Aorta (tissue), 5 donors: Measurements from ENCODE around the gene POLE. TPM values are rescaled to one million over a fixed set of nuclear protein-coding genes. Genes with fewer than 3 reads are reported as not detected.

Experiments used
- ATAC-seq: fragments of 200-7000 bp; cut with Tn5 transposase; one replicate; pipeline ENCODE4 v1.9.1; 2022; ENCODE audit warnings: moderate library complexity; ENCODE audit not compliant: low FRiP score
- DNase-seq, 2 donors: peaks; one replicate each; pipeline ENCODE4 v3.0.0-alpha.2; 2020
- H3K27ac ChIP-seq, 2 donors: one replicate each; pipeline ENCODE4 v1.5.1; 2013; ENCODE audit warnings: low read length in 2 of 2, mild to moderate bottlenecking in 2 of 2, moderate library complexity in 2 of 2, control low read depth in 1 of 2, inconsistent platforms in 1 of 2, low read depth in 1 of 2
- H3K27me3 ChIP-seq, 2 donors: one replicate each; pipeline ENCODE4 v1.6.1; 2013; ENCODE audit warnings: control low read depth in 1 of 2, low read length in 1 of 2, mild to moderate bottlenecking in 1 of 2, moderate library complexity in 1 of 2; ENCODE audit not compliant: insufficient read depth in 2 of 2, control insufficient read depth in 1 of 2
- H3K36me3 ChIP-seq, 2 donors: one replicate each; pipeline ENCODE4 v1.6.1; 2013; ENCODE audit warnings: control low read depth in 1 of 2, low read length in 1 of 2, mild to moderate bottlenecking in 1 of 2; ENCODE audit not compliant: insufficient read depth in 2 of 2, control insufficient read depth in 1 of 2
- H3K4me1 ChIP-seq, 2 donors: one replicate each; pipeline ENCODE4 v1.6.1; 2013; ENCODE audit warnings: low read length in 2 of 2, control low read depth in 1 of 2, mild to moderate bottlenecking in 1 of 2, moderate library complexity in 1 of 2; ENCODE audit not compliant: insufficient read depth in 2 of 2, control insufficient read depth in 1 of 2
- H3K4me3 ChIP-seq, 2 donors: one replicate each; pipeline ENCODE4 v1.5.1; 2013; ENCODE audit warnings: low read length in 2 of 2, control low read depth in 1 of 2, mild to moderate bottlenecking in 1 of 2
- H3K9me3 ChIP-seq: one replicate; pipeline ENCODE4 v1.6.1; 2013; ENCODE audit warnings: mild to moderate bottlenecking, low read length; ENCODE audit not compliant: control insufficient read depth
- WGBS, 2 donors: extraction: QIAGEN DNeasy Blood & Tissue Kit; methylation state at CpG; one replicate each; pipeline ENCODE4 v1.1.7; 2013; 5-methylcytosine and 5-hydroxymethylcytosine counted together
- intact Hi-C, 2 donors: fragments of 100-400 bp; cut with DNase I; formaldehyde crosslinking; loops; one replicate each; pipeline versions ENCODE4 v1.14.2 to v1.15.0; 2022
- polyA plus RNA-seq, 2 donors: library from polyadenylated mRNA; stranded (reverse); fragments of 200-250 nt; gene quantifications; one replicate each; pipeline ENCODE4 v1.2.3, GENCODE V29; 2013
- total RNA-seq, 2 donors: library from RNA; stranded (reverse); fragmentation: NEBNext Ultra II Directional; extraction: Animal tissue kit (Norgen Biotek cat#: 25700); gene quantifications; one replicate each; pipeline ENCODE4 v1.2.1, GENCODE V29; 2021
- donor health status: healthy with polysubstance abuse.
- donor health status: Bipolar disorder and iron deficiency.
- donor health status: DM: no; HTN: no; CAD: no.
- donor health status: DM: no; HTN: no; CAD: no.
- donor health status: DM: yes; HTN: yes; CAD: no.

POLE gene
- total and polyA plus RNA-seq, 4 donors = 7.5 to 46.8 (median 37.2) TPM

- Histone ChIP-seq H3K36me3 (no peaks in the 10 kb centered on the region), H3K4me1 (no peaks in the 10 kb centered on the region), H3K4me3 (peak overlapping the region in 1 of 2 donors; percentile 29), H3K27me3 (no peaks in the 10 kb centered on the region), H3K9me3 (no peaks in the 10 kb centered on the region), H3K27ac (no peak overlapping the region)
- DNase-seq (no peak), ATAC-seq (no peak)
- WGBS, 2 donors = 4 to 10% methylated on average over 12 to 58 of the region's 58 CpGs
- intact Hi-C loops = loop anchor here in 1 of 2 donors (10.0 kb wide), 1 partner anchor 103 kb away; the partner anchor contains the start of gene FBRSL1
Measured at GRCh38 chr12:132597333-132598316, 89.5 kb downstream of the POLE start.

GRCh38 chr12:132596016-132596415, 91.1 kb downstream of the POLE start:
- no peak overlapping the region for H3K27ac ChIP-seq
- DNase-seq (no peak), ATAC-seq (no peak)
- no peaks in the 10 kb centered on the region for H3K27me3 ChIP-seq
- WGBS, 2 donors = 60 to 77% methylated on average over 18 of the region's 18 CpGs
- no peak overlapping the region for H3K4me3 ChIP-seq
- no peaks in the 10 kb centered on the region for H3K9me3 ChIP-seq
- intact Hi-C loops = loop anchor here in 1 of 2 donors (10.0 kb wide), 1 partner anchor 101 kb away; the partner anchor contains the start of gene FBRSL1
- no peaks in the 10 kb centered on the region for H3K4me1 ChIP-seq
- H3K36me3 ChIP-seq = no peaks in the 10 kb centered on the region

GRCh38 chr12:132595183-132595582, 92.0 kb downstream of the POLE start:
- intact Hi-C loops = loop anchor here in 1 of 2 donors (10.0 kb wide), 1 partner anchor 100 kb away; the partner anchor contains the start of gene FBRSL1
- no peak overlapping the region for H3K4me3 ChIP-seq
- H3K36me3 ChIP-seq = no peaks in the 10 kb centered on the region
- H3K9me3 ChIP-seq = no peaks in the 10 kb centered on the region
- no peak overlapping the region for H3K27ac ChIP-seq
- no peak for ATAC-seq
- WGBS, 2 donors = 84 to 86% methylated on average over 11 of the region's 11 CpGs
- H3K27me3 ChIP-seq = no peaks in the 10 kb centered on the region
- no peak for DNase-seq
- H3K4me1 ChIP-seq = no peaks in the 10 kb centered on the region

GRCh38 chr12:132593938-132594358, 93.2 kb downstream of the POLE start:
- peak; percentile 92 for DNase-seq
- no peak overlapping the region for H3K4me3 ChIP-seq
- no peak overlapping the region for H3K27ac ChIP-seq
- no peaks in the 10 kb centered on the region for H3K9me3 ChIP-seq
- no peaks in the 10 kb centered on the region for H3K27me3 ChIP-seq
- intact Hi-C loops = loop anchor here in 1 of 2 donors (10.0 kb wide), 1 partner anchor 99 kb away; the partner anchor contains the start of gene FBRSL1
- 22 to 43% methylated on average over 11 of the region's 11 CpGs for WGBS, 2 donors
- peak; percentile 92 for ATAC-seq
- H3K36me3 ChIP-seq = no peaks in the 10 kb centered on the region
- H3K4me1 ChIP-seq = no peaks in the 10 kb centered on the region

GRCh38 chr12:132593521-132593920, 93.6 kb downstream of the POLE start:
- no peaks in the 10 kb centered on the region for H3K27me3 ChIP-seq
- intact Hi-C loops = loop anchor here in 1 of 2 donors (10.0 kb wide), 1 partner anchor 99 kb away; the partner anchor contains the start of gene FBRSL1
- no peak overlapping the region for H3K27ac ChIP-seq
- H3K4me1 ChIP-seq = no peaks in the 10 kb centered on the region
- H3K9me3 ChIP-seq = no peaks in the 10 kb centered on the region
- no peaks in the 10 kb centered on the region for H3K36me3 ChIP-seq
- no peak overlapping the region for H3K4me3 ChIP-seq
- ATAC-seq (no peak), DNase-seq (peak in 1 of 2 donors; percentile 32)
- 84 to 86% methylated on average over 18 of the region's 18 CpGs for WGBS, 2 donors

GRCh38 chr12:132593071-132593470, 94.1 kb downstream of the POLE start:
- Histone ChIP-seq H3K36me3 (no peaks in the 10 kb centered on the region), H3K4me1 (no peaks in the 10 kb centered on the region), H3K9me3 (no peaks in the 10 kb centered on the region), H3K27ac (no peak overlapping the region), H3K4me3 (no peak overlapping the region), H3K27me3 (no peaks in the 10 kb centered on the region)
- intact Hi-C loops = loop anchor here in 1 of 2 donors (10.0 kb wide), 1 partner anchor 98 kb away; the partner anchor contains the start of gene FBRSL1
- DNase-seq (no peak), ATAC-seq (no peak)
- 86 to 92% methylated on average over 21 of the region's 21 CpGs for WGBS, 2 donors

- ATAC-seq (no peak), DNase-seq (peak in 1 of 2 donors; percentile 34)
- no peak overlapping the region for H3K4me3 ChIP-seq
- no peaks in the 10 kb centered on the region for H3K9me3 ChIP-seq
- no peak overlapping the region for H3K27ac ChIP-seq
- H3K36me3 ChIP-seq = no peaks in the 10 kb centered on the region
- 88 to 94% methylated on average over 34 to 38 of the region's 38 CpGs for WGBS, 2 donors
- no peaks in the 10 kb centered on the region for H3K4me1 ChIP-seq
- H3K27me3 ChIP-seq = no peaks in the 10 kb centered on the region
- intact Hi-C loops = loop anchor here in 1 of 2 donors (10.0 kb wide), 1 partner anchor 98 kb away; the partner anchor contains the start of gene FBRSL1
Measured at GRCh38 chr12:132592282-132592970, 94.7 kb downstream of the POLE start.

GRCh38 chr12:132591107-132591935, 95.8 kb downstream of the POLE start:
- Histone ChIP-seq H3K4me1 (no peaks in the 10 kb centered on the region), H3K9me3 (no peaks in the 10 kb centered on the region), H3K27me3 (no peaks in the 10 kb centered on the region), H3K4me3 (no peak overlapping the region), H3K36me3 (no peaks in the 10 kb centered on the region), H3K27ac (no peak overlapping the region)
- ATAC-seq (no peak), DNase-seq (no peak)
- intact Hi-C loops = loop anchor here in 1 of 2 donors (10.0 kb wide), 1 partner anchor 97 kb away; the partner anchor contains the start of gene FBRSL1
- 90 to 91% methylated on average over 45 of the region's 45 CpGs for WGBS, 2 donors
